ENCODE data around the gene HOXC11.

GRCh38 chr12:54003625-54004024 lies 30.7 kb downstream of the HOXC11 start:
- TF ChIP-seq, protein P1, sequence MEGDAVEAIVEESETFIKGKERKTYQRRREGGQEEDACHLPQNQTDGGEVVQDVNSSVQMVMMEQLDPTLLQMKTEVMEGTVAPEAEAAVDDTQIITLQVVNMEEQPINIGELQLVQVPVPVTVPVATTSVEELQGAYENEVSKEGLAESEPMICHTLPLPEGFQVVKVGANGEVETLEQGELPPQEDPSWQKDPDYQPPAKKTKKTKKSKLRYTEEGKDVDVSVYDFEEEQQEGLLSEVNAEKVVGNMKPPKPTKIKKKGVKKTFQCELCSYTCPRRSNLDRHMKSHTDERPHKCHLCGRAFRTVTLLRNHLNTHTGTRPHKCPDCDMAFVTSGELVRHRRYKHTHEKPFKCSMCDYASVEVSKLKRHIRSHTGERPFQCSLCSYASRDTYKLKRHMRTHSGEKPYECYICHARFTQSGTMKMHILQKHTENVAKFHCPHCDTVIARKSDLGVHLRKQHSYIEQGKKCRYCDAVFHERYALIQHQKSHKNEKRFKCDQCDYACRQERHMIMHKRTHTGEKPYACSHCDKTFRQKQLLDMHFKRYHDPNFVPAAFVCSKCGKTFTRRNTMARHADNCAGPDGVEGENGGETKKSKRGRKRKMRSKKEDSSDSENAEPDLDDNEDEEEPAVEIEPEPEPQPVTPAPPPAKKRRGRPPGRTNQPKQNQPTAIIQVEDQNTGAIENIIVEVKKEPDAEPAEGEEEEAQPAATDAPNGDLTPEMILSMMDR (conservative IDR thresholded peaks at IDR 0.05; ENCODE audit: low read depth, low read length), result no peak
- TF ChIP-seq EZH2 (IDR thresholded peaks at IDR 0.05; ENCODE audit: borderline replicate concordance, low read depth, low read length, poor library complexity, severe bottlenecking), result no peak
